ENCODE results near the gene PREP. TPM values are rescaled to one million over a fixed set of nuclear protein-coding genes. Genes with fewer than 3 reads are reported as not detected.
A peak's percentile ranks its signal among the peaks of the same experiment; 100 is the strongest.
"Not testable (repeated sequence)": the region's sequence is repeated elsewhere in the genome, so short reads cannot be mapped to it uniquely, and the experiment has no call there.

PREP gene
- total RNA-seq, 1 donor from 2014 or later, result 42.9 TPM

DNA sequence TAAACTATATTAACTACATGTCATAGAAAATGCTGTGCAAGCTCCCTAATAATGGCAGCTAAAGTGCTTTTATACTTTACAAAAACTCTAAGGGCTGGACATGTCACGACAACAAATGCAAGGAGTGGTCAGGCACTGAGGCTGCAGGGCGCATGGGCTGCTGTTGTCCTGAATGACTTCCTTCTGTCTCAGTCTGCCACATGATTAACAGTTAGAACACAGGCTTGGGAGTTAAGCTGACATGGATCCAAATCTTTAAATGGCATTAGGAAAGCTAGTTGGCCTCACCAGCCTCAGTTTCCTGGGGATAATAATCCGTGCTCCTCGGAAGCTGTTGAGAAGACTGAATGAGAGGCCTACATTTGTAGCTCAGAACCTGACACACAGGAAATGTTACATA is 57.4 kb downstream of the PREP start:
- DNase-seq (ENCODE audit: low read depth, low spot score), result no peak
- Mint-ChIP-seq H3K27ac (ENCODE audit: unreplicated experiment) (peak overlapping the region; percentile 92), H3K9me3 (peaks cover 4% of the 10 kb centered on the region), H3K4me3 (no peak overlapping the region), H3K27me3 (ENCODE audit: low read depth) (no peaks in the 10 kb centered on the region), H3K36me3 (ENCODE audit: low read depth) (peaks cover 42% of the 10 kb centered on the region), H3K4me1 (peaks cover 14% of the 10 kb centered on the region)
- TF ChIP-seq CTCF (conservative IDR thresholded peaks at IDR 0.05), result no peak

DNA sequence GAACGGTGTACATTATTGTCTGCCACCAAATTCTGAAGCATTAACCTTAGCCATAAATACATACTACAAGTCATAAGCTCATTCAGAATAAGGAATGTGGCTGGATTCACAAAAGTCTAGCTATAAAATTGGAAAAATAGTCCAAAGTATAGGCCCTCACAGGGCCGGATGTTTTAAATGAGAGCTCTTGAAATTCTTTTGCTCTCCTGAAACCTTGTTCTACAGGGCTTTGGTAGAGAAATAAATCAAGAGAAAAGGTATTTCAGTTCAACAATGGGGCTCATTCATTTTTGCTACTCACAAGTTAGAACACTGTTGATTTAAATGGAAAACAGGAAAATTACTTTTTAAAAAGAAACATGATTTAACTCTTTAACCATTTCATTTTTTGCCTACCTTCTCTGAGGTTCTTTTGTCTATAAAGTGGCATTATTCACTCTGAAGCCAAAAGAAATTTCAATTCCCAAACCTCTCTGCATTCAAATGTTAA is 58.0 kb downstream of the PREP start:
- peaks cover 4% of the 10 kb centered on the region for H3K9me3 Mint-ChIP-seq
- no peak for DNase-seq (ENCODE audit: low read depth, low spot score)
- peaks cover 45% of the 10 kb centered on the region for H3K36me3 Mint-ChIP-seq (ENCODE audit: low read depth)
- no peaks in the 10 kb centered on the region for H3K27me3 Mint-ChIP-seq (ENCODE audit: low read depth)
- TF ChIP-seq CTCF (conservative IDR thresholded peaks at IDR 0.05), result no peak
- H3K27ac Mint-ChIP-seq (ENCODE audit: unreplicated experiment), result no peak overlapping the region
- no peak overlapping the region for H3K4me3 Mint-ChIP-seq
- peaks cover 14% of the 10 kb centered on the region for H3K4me1 Mint-ChIP-seq

- H3K4me1 Mint-ChIP-seq; DNase-seq (ENCODE audit: low read depth, low spot score); H3K27me3 Mint-ChIP-seq (ENCODE audit: low read depth); H3K4me3 Mint-ChIP-seq; H3K27ac Mint-ChIP-seq (ENCODE audit: unreplicated experiment); H3K9me3 Mint-ChIP-seq: not testable (repeated sequence)
- peaks cover 53% of the 10 kb centered on the region for H3K36me3 Mint-ChIP-seq (ENCODE audit: low read depth)
Observed at GRCh38 chr6:105338350-105338983, 64.4 kb downstream of the PREP start.

DNA sequence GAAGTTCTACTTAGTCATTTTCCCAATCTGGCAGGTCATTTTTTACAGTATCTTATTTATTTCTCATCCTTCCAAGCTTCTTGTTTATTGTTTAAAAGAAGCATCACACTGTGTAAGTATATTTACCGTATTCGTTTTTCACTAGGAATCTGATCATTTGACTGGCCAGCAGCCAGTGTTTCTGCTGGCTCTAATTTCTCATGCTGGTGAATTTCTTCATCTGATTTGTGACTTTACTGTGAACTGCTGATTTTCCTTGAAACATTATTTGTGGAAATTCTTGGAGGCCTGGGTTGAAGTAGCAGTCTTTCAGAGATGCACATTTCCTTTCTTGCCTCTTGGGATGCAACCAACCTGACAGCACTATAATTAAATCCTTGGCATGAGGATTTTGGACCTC is 65.9 kb downstream of the PREP start:
- Mint-ChIP-seq H3K9me3 (peaks cover 4% of the 10 kb centered on the region), H3K4me3 (no peak overlapping the region), H3K27me3 (ENCODE audit: low read depth) (no peaks in the 10 kb centered on the region), H3K4me1 (peaks cover 16% of the 10 kb centered on the region), H3K36me3 (ENCODE audit: low read depth) (peaks cover 52% of the 10 kb centered on the region), H3K27ac (ENCODE audit: unreplicated experiment) (no peak overlapping the region)
- no peak for DNase-seq (ENCODE audit: low read depth, low spot score)
- no peak for TF ChIP-seq CTCF (conservative IDR thresholded peaks at IDR 0.05)

DNA sequence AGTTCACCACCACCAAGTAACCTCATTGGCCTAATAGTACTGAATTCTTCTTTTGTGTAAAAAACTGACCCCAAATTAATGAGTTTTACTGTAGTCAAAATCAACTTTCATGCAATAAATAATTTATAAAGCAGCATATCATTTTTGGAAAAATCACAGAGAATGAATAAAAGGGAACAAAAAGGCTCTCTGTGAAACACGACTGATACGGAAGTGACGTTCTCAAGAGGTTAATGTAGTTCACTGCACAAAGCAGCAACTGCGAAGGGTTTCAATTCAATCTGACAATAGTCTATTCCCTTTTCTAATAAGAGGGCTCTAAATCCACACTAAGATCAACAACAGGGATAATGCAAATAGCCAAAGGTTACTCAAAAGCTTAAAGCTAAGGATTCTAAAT is 70.3 kb downstream of the PREP start:
- no peaks in the 10 kb centered on the region for H3K9me3 Mint-ChIP-seq
- peaks cover 22% of the 10 kb centered on the region for H3K4me1 Mint-ChIP-seq
- DNase-seq (ENCODE audit: low read depth, low spot score), result no peak
- no peak overlapping the region for H3K4me3 Mint-ChIP-seq
- no peaks in the 10 kb centered on the region for H3K27me3 Mint-ChIP-seq (ENCODE audit: low read depth)
- H3K27ac Mint-ChIP-seq (ENCODE audit: unreplicated experiment), result peak overlapping the region; percentile 19
- H3K36me3 Mint-ChIP-seq (ENCODE audit: low read depth), result peaks cover 44% of the 10 kb centered on the region
- TF ChIP-seq CTCF (conservative IDR thresholded peaks at IDR 0.05), result no peak

DNA sequence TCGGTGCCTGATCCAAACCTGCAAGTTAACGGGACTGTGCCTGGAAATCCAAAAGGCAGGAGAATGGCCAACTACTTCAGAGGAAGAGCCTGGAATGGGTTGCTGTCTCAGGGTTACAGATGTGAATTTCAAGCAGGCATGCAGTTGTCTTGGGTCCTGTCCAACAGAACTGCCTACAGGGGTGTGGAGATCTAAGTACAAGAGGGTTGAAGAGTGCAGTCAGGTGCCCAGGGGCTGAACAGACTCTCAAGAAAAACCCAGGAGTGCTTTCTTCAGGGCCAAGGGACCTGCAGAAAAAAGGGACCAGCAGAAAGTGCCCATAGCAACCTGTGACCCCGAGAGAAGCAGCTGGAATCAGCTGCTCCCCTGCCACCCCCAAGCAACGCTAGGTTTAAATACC is 71.0 kb downstream of the PREP start:
- H3K4me1 Mint-ChIP-seq, result peaks cover 24% of the 10 kb centered on the region
- no peak overlapping the region for H3K4me3 Mint-ChIP-seq
- no peak for DNase-seq (ENCODE audit: low read depth, low spot score)
- peak overlapping the region; percentile 19 for H3K27ac Mint-ChIP-seq (ENCODE audit: unreplicated experiment)
- no peaks in the 10 kb centered on the region for H3K27me3 Mint-ChIP-seq (ENCODE audit: low read depth)
- no peak for TF ChIP-seq CTCF (conservative IDR thresholded peaks at IDR 0.05)
- no peaks in the 10 kb centered on the region for H3K9me3 Mint-ChIP-seq
- H3K36me3 Mint-ChIP-seq (ENCODE audit: low read depth), result peaks cover 39% of the 10 kb centered on the region

Measured in neural crest cell (in vitro differentiated cells).